IPS-11a (cell line): ENCODE results near the gene TECPR2.
"Not testable (repeated sequence)": the region's sequence is repeated elsewhere in the genome, so short reads cannot be mapped to it uniquely, and the experiment has no call there.

Experiments
- H3K4me3 ChIP-seq: one replicate; pipeline ENCODE4 v1.5.1; 2013; ENCODE audit warnings: low read depth, low read length, control low read depth

Gene TECPR2

DNA sequence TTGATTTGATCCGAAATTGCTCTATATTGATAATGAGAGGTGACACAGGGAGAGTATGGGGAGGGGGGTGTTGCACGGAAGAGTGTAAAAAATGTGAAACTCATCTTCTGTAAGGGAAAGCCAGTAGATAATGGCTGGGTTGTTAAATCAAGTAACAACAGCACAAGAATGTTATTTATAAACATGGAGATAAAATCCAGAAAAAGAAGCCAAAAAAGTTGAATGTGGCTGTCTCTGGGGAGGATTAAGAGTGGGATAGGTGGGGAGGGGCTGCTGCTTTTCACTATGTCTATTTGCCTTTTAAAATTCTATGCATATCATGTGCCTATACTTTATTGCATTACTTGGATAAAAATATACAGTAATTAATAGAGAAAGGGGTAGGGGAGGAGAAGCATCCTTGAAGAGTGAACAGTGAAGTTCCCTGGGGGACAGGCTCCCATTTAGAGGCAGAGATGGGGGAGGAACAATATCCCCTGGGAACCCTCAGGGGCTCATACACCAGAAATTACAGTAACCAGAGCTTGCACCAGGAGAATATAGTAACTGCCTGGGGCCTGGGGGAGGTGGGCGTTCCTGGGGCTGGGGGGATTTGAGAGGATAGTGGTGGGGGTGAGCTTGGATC, 186.0 kb downstream of the TECPR2 start:
- no peak overlapping the region for H3K4me3 ChIP-seq

DNA sequence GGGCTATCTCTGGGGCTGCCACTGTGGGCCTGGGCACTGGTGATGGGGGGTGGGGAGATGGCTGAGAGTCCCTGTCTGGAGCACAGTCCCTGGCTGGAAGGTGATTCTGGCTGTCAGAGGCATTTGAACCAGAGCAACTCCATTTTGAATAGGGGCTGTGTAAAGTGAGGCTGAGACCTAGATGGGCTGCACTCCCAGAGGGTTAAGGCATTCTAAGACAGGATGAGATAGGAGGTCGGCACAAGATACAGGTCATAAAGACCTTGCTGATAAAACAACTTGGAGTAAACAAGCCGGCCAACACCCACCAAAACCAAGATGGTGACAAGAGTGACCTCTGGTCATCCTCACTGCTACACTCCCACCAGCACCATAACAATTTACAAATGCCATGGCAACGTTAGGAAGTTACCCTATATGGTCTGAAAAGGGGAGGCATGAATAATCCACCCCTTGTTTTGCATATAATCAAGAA, 188.2 kb downstream of the TECPR2 start:
- not testable (repeated sequence) for H3K4me3 ChIP-seq
